ENCODE data around the gene CD14. TPM values are rescaled to one million over a fixed set of nuclear protein-coding genes. Genes with fewer than 3 reads are reported as not detected.

Gene CD14
- total and polyA plus RNA-seq, 2 donors (not counting 3 experiments of a cell fraction or from before 2014, with no cell fraction given): 0.33 to 3.7 TPM

GRCh38 chr5:140611020-140611521, 21.9 kb downstream of the CD14 start:
- no TSS peak for BruUV-seq (replicated peaks)
- no peaks in the 10 kb centered on the region for H3K9me3 ChIP-seq (replicated peaks; ENCODE audit: control insufficient read depth, insufficient read depth, low read length)
- DNase-seq (ENCODE audit: low read depth, low spot score) (peak; percentile 90), FAIRE-seq (no peak)
- no peak overlapping the region for H3K4me2 ChIP-seq (ENCODE audit: insufficient read depth, low read length)
- no peak overlapping the region for H3K4me3 ChIP-seq (replicated peaks in 1 of 3; ENCODE audit: insufficient read depth in 1 of 3, low read depth in 1 of 3, low read length in 3 of 3)
- H3K79me2 ChIP-seq (ENCODE audit: control insufficient read depth, insufficient read depth, low read length): no peaks in the 10 kb centered on the region
- dilution Hi-C loops (cut with MboI; ENCODE audit: extremely low pct_ligation_motif_present, low sequenced_read_pairs): no loop called here
- no peak overlapping the region for H3K9ac ChIP-seq (replicated peaks; ENCODE audit: extremely low read depth, insufficient read depth, low read length)
- no peaks in the 10 kb centered on the region for H3K9me1 ChIP-seq (replicated peaks; ENCODE audit: control insufficient read depth, extremely low read depth, insufficient read depth, low read length)
- no peak for TF ChIP-seq MYC (IDR thresholded peaks at IDR 0.05; ENCODE audit: low read depth, low read length)
- no peak for TF ChIP-seq EZH2 (IDR thresholded peaks at IDR 0.05; ENCODE audit: borderline replicate concordance, low read depth, low read length, severe bottlenecking)
- TF ChIP-seq JUN (IDR thresholded peaks at IDR 0.05; ENCODE audit: borderline replicate concordance, insufficient read depth, insufficient read length, low read depth): no peak
- no peak for TF ChIP-seq POLR2AphosphoS5 (IDR thresholded peaks at IDR 0.05; ENCODE audit: insufficient read depth, low read depth, low read length)
- no peak for TF ChIP-seq CTCF (IDR thresholded peaks at IDR 0.05; ENCODE audit: extremely low read depth in 1 of 2, insufficient read depth in 1 of 2, low read depth in 1 of 2, low read length in 2 of 2)
- TF ChIP-seq MAX (IDR thresholded peaks at IDR 0.05; ENCODE audit: insufficient read depth, insufficient read length): no peak
- no peak for TF ChIP-seq FOS (IDR thresholded peaks at IDR 0.05; ENCODE audit: borderline replicate concordance, insufficient read depth, low read length)
- TF ChIP-seq POLR2A (IDR thresholded peaks at IDR 0.05; ENCODE audit: low read depth, low read length): no peak
- no peak for TF ChIP-seq GATA2 (IDR thresholded peaks at IDR 0.05; ENCODE audit: insufficient read depth, insufficient read length, low read depth, low read length)
- ChIA-PET POLR2A (no interaction called here), CTCF (interaction anchor here (1.4 to 1.5 kb wide), 2 partner anchors 15 to 24 kb away, joined by 3 to 6 read pairs; no protein-coding TSS in a partner anchor)
- no peaks in the 10 kb centered on the region for H4K20me1 ChIP-seq (replicated peaks; ENCODE audit: control insufficient read depth, extremely low read depth, insufficient read depth, low read length)
- peaks cover 23% of the 10 kb centered on the region for H3K4me1 ChIP-seq (ENCODE audit: control insufficient read depth, extremely low read depth, insufficient read depth, low read length)
- no peaks in the 10 kb centered on the region for H3K36me3 ChIP-seq (ENCODE audit: control insufficient read depth in 2 of 2, extremely low read depth in 1 of 2, insufficient read depth in 2 of 2, low read length in 2 of 2)
- peak overlapping the region; percentile 39 for H2AFZ ChIP-seq (ENCODE audit: low read depth, low read length)
- no peaks in the 10 kb centered on the region for H3K27me3 ChIP-seq (ENCODE audit: control insufficient read depth in 2 of 2, insufficient read depth in 2 of 2, low read length in 2 of 2)
- intact Hi-C loops (cut with micrococcal nuclease): no loop called here
- H3K27ac ChIP-seq (ENCODE audit: insufficient read depth, low read depth, low read length): peak overlapping the region; percentile 60

Data from endothelial cell of umbilical vein (primary cell).